ENCODE data around the gene LGALS7B.

- TF ChIP-seq POLR2A (IDR thresholded peaks at IDR 0.05; ENCODE audit: low read depth, low read length): no peak
- no peak for TF ChIP-seq POLR2AphosphoS5 (IDR thresholded peaks at IDR 0.05; ENCODE audit: low read depth, low read length)
These were observed 27.2 kb downstream of the LGALS7B start for GRCh38 chr19:38816131-38816750.

Data from GM12892 (cell line).